Activated B cell treated with CpG ODN at 0.5 μM for 24 hours (primary cell): Measurements from ENCODE around the gene OPN1LW. TPM values are rescaled to one million over a fixed set of nuclear protein-coding genes. Genes with fewer than 3 reads are reported as not detected.

Source experiments
- ATAC-seq: fragments of 200-7000 bp; cut with Tn5 transposase; one replicate; pipeline ENCODE4 v1.10.0; 2021; ENCODE audit warnings: low read depth, mild to moderate bottlenecking, moderate library complexity
- CTCF ChIA-PET: fragments of 350-600 bp; sonication (Branson Sonifier 250); formaldehyde crosslinking; loops from one replicate; lab custom pipeline; 2021; ENCODE audit warnings: antibody characterized with exemption; lab: Charles Lee
- POLR2A ChIA-PET: fragments of 350-600 bp; sonication (Branson Sonifier 250); formaldehyde crosslinking; loops from one replicate; lab custom pipeline; 2021; ENCODE audit warnings: antibody characterized with exemption; lab: Charles Lee
- DNase-seq: peaks from one replicate; pipeline ENCODE4 v3.0.0; 2022
- H3K27ac Mint-ChIP-seq: one replicate; pipeline ENCODE4 v1.8.0; 2020; ENCODE audit warnings: mixed read lengths
- H3K27me3 Mint-ChIP-seq: one replicate; pipeline ENCODE4 v1.8.0; 2021; ENCODE audit warnings: mixed read lengths
- H3K36me3 Mint-ChIP-seq: one replicate; pipeline ENCODE4 v1.8.0; 2021; ENCODE audit warnings: low read depth, mixed read lengths
- H3K4me1 Mint-ChIP-seq: one replicate; pipeline ENCODE4 v1.8.0; 2021; ENCODE audit warnings: mixed read lengths
- H3K4me3 Mint-ChIP-seq: one replicate; pipeline ENCODE4 v1.8.0; 2020; ENCODE audit warnings: mild to moderate bottlenecking, mixed read lengths
- H3K9me3 Mint-ChIP-seq: one replicate; pipeline ENCODE4 v1.8.0; 2020; ENCODE audit warnings: mixed read lengths
- CTCF ChIP-seq: fragments of 200-600 bp; IDR thresholded peaks from one replicate; pipeline ENCODE4 v1.8.0; 2022; ENCODE audit warnings: antibody characterized with exemption, mild to moderate bottlenecking
- intact Hi-C: fragments of 100-400 bp; cut with micrococcal nuclease; formaldehyde crosslinking; loops from one replicate; pipeline ENCODE4 v1.15.1; 2024
- total RNA-seq: library from RNA; stranded (reverse); gene quantifications from 2 replicates; pipeline ENCODE4 v1.2.3, GENCODE V29; 2022

Gene OPN1LW
- total RNA-seq, 1 donor from 2014 or later, result not detected

- DNase-seq (peak; percentile 75), ATAC-seq (peak; percentile 93)
- POLR2A ChIA-PET, result interaction anchor here (1.0 kb wide), 1 partner anchor 303 kb away, joined by 4 read pairs; the partner anchor contains the start of genes IDH3G and SSR4
- TF ChIP-seq CTCF, result no peak
- H3K36me3 Mint-ChIP-seq, result peaks cover 5% of the 10 kb centered on the region
- peaks cover 2% of the 10 kb centered on the region for H3K27me3 Mint-ChIP-seq
- no peaks in the 10 kb centered on the region for H3K9me3 Mint-ChIP-seq
- peaks cover 39% of the 10 kb centered on the region for H3K4me1 Mint-ChIP-seq
- H3K4me3 Mint-ChIP-seq, result peak within 1 kb of the TSS; percentile 90
- CTCF ChIA-PET, result no interaction called here
- H3K27ac Mint-ChIP-seq, result peak within 1 kb of the TSS; percentile 85
- intact Hi-C loops, result loop anchor here (1.0 to 5.0 kb wide), 7 partner anchors 36 to 419 kb away; partner anchors contain the start of genes ABCD1, ARHGAP4, BCAP31 and FAM3A
These were observed 46.2 kb upstream of the OPN1LW start, which contains the start of gene MECP2 for GRCh38 chrX:154097589-154098541. Gene MECP2 (minus strand): TSS chrX:154097717.

- peak overlapping the region; percentile 82 for H3K4me3 Mint-ChIP-seq
- H3K27ac Mint-ChIP-seq, result no peak overlapping the region
- peaks cover 35% of the 10 kb centered on the region for H3K4me1 Mint-ChIP-seq
- no peak for DNase-seq
- H3K9me3 Mint-ChIP-seq, result no peaks in the 10 kb centered on the region
- POLR2A ChIA-PET, result no interaction called here
- no peak for ATAC-seq
- peaks cover 5% of the 10 kb centered on the region for H3K36me3 Mint-ChIP-seq
- no peak for TF ChIP-seq CTCF
- intact Hi-C loops, result loop anchor here (5.0 kb wide), 3 partner anchors 36 to 419 kb away; partner anchors contain the start of genes FAM3A and FLNA
- H3K27me3 Mint-ChIP-seq, result peaks cover 2% of the 10 kb centered on the region
- CTCF ChIA-PET, result no interaction called here
These were observed 45.5 kb upstream of the OPN1LW start for GRCh38 chrX:154098551-154098950.

- intact Hi-C loops, result no loop called here
- no peaks in the 10 kb centered on the region for H3K36me3 Mint-ChIP-seq
- no peak for TF ChIP-seq CTCF
- no peaks in the 10 kb centered on the region for H3K27me3 Mint-ChIP-seq
- ATAC-seq (no peak), DNase-seq (no peak)
- H3K9me3 Mint-ChIP-seq, result no peaks in the 10 kb centered on the region
- no peak overlapping the region for H3K4me3 Mint-ChIP-seq
- CTCF ChIA-PET, result no interaction called here
- POLR2A ChIA-PET, result interaction anchor here (1.2 kb wide), 1 partner anchor 9 kb away, joined by 4 read pairs; no protein-coding TSS in a partner anchor
- no peak overlapping the region for H3K27ac Mint-ChIP-seq
- H3K4me1 Mint-ChIP-seq, result peaks cover 3% of the 10 kb centered on the region
These were observed 30.3 kb upstream of the OPN1LW start for GRCh38 chrX:154113729-154114128.

GRCh38 chrX:154114652-154115051 is 29.4 kb upstream of the OPN1LW start:
- Mint-ChIP-seq H3K9me3 (no peaks in the 10 kb centered on the region), H3K4me1 (peaks cover 3% of the 10 kb centered on the region), H3K27ac (no peak overlapping the region), H3K4me3 (no peak overlapping the region), H3K27me3 (no peaks in the 10 kb centered on the region), H3K36me3 (no peaks in the 10 kb centered on the region)
- ATAC-seq, result no peak
- POLR2A ChIA-PET, result interaction anchor here (1.2 kb wide), 1 partner anchor 8 kb away, joined by 4 read pairs; no protein-coding TSS in a partner anchor
- CTCF ChIA-PET, result no interaction called here
- DNase-seq, result no peak
- no peak for TF ChIP-seq CTCF
- intact Hi-C loops, result no loop called here

- Mint-ChIP-seq H3K4me1 (peaks cover 3% of the 10 kb centered on the region), H3K27me3 (no peaks in the 10 kb centered on the region), H3K9me3 (no peaks in the 10 kb centered on the region), H3K4me3 (no peak overlapping the region), H3K27ac (no peak overlapping the region), H3K36me3 (no peaks in the 10 kb centered on the region)
- intact Hi-C loops, result no loop called here
- DNase-seq, result no peak
- TF ChIP-seq CTCF, result no peak
- ChIA-PET POLR2A (no interaction called here), CTCF (no interaction called here)
- ATAC-seq, result no peak
These were observed 29.0 kb upstream of the OPN1LW start for GRCh38 chrX:154115071-154115470.
